Activated T-cell treated with anti-CD3 and anti-CD28 coated beads, Interleukin-2, amount 50 U/mL, for 48 hours (primary cell): ENCODE results near the gene TMEM52B.
"Not testable (repeated sequence)": the region's sequence is repeated elsewhere in the genome, so short reads cannot be mapped to it uniquely, and the experiment has no call there.

Source experiments
- DNase-seq, 2 experiments: peaks; one replicate each; pipeline ENCODE4 v3.0.0-alpha.2; 2020

TMEM52B gene

DNA sequence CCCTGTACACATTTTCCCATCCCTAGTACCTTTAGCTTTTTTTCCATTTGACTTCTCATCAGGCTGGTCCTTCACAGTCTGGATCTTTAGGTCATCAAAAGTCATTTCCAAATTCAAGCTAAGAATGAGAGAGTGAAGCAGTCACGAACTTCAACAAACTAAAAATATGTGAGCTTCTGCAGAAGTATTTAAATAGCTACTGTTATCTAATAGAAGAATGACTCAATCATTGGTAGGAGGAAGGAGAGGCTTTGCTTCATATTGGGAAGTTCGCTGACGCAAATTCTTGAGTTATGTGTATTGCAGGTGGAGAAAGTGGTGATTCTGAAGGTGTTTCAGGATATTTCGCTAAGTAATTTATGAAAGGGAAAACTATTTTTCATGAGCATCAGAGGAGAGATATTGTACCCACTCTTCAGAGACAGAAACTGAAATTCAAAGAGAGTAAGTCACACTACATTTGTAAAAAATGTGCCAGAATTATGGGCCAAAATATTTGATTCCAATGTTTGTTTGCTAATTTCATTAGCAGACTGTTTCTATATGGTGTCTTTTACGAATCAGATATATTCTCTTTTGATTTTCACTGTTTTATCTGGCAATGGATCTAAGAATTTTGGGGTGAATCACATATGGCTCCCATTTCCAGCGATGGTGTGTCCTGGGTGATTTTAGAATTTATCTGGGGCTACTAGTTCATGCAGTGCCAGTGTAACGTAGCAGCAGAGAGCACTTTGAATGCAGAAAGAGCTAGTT is 6.7 kb upstream of the TMEM52B start, which contains the start of gene OLR1:
Gene OLR1, minus strand, starts transcription at position 160 of the 756 bp plus-strand sequence. Its CDS starts 55 bp downstream, at position 105.
- DNase-seq = no peak

- DNase-seq = no peak
These were observed 3.7 kb upstream of the TMEM52B start for GRCh38 chr12:10174986-10175614.

DNA sequence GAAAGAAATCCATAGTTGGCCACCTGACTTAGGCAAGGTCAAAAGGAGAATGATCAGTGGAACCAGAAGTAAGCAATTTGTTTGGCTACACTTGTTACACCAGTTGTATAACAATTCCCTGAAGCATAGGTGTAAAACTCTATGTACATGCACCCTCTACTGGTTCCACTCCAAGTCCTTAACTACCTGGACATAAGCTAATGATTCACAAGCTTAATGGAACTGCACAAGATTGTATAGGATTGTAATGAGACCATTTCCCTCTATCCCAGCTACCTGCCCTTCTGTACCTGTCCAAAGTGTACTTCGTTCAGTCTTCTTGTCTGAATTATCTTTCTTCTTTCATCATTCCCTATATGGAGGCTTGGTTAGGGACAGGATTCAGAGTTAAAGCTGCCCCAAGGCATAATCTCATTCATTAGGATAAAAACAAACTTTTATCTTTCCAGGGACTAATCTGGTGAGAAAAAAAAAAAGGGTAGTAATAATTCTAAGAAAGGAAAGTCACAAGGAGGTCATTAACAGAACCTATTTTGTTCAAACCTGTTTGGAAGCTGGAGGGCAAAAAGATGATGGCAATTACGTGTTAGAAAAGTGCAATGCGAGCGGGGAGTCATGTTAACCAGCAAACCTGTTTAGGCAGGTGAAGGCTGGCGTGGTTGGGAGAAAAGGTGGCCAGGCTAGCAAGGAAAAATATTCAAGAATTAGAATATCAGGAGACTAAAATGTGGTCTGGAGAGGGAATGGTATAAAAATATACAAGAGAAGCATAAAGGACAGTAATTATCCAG is 2.8 kb upstream of the TMEM52B start:
- no peak for DNase-seq

DNA sequence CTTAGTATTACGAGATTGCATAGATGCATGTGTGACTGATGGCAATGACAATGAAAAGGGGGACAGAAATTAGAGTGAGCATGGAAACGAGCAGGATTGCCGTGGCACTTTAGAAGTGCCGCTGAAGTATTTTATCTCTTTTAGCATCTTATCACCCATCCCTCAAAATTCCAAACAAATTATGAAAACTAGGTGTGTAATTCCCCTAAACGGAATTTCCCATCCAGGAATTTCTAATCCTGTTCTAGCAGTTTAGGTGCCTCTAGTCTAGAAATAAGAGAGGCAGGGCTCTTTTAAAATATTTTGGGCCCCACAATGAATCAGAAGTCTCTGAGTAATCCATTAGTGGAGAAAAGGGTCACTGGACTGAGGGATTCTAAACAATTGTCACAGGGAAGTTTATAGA is 947 bp downstream of the TMEM52B start:
- DNase-seq = no peak

DNA sequence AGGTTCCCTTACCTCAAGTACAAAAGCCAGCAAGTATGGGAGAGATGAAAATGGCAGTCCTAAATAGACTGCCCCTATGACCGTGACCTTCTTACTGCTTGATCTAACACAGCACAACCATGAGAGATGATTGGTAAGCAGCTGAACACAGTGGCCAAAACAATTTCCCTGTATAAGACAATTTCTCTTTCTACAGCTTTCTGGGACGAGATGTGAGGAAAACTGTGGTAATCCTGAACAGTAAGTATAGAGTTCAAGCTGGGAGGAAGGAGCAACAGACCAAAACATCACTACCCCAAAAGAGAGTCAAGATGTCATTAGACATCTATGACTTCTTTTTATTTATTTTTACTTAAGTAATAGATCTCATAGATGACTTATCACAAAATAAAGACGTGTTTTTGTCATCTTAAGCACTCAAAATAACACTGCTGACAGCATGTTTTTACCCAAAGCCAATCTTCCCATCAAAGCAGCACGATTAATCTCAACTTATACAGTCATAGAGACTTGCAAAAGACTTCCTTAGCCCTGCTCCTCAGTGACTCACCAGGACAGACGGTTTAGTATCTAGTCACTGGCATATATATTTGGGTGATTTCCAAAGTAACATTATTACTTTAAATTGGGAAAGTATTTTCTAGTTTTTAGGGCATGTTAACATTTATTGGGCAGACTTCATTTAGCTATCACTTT is 3.7 kb downstream of the TMEM52B start:
- no peak for DNase-seq

- DNase-seq = no peak
These were observed 5.5 kb downstream of the TMEM52B start for GRCh38 chr12:10184261-10184843.

DNA sequence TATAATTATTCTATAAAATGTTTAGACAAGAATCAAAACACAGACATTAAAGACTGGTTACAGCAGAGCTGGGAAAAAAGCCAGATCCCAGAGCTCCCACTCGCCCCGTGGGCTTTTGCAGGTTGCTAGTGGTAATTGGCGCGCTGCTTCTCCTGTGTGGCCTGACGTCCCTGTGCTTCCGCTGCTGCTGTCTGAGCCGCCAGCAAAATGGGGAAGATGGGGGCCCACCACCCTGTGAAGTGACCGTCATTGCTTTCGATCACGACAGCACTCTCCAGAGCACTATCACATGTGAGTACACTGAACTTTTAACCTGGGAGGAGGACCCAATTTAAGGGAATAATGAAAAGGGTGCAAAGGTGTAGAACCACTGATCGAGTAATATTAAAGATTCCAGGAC is 7.5 kb downstream of the TMEM52B start:
- DNase-seq = no peak

- not testable (repeated sequence) for DNase-seq
These were observed 8.1 kb downstream of the TMEM52B start for GRCh38 chr12:10186958-10187357.

- DNase-seq = no peak
These were observed 10.8 kb downstream of the TMEM52B start for GRCh38 chr12:10189653-10190052.

DNA sequence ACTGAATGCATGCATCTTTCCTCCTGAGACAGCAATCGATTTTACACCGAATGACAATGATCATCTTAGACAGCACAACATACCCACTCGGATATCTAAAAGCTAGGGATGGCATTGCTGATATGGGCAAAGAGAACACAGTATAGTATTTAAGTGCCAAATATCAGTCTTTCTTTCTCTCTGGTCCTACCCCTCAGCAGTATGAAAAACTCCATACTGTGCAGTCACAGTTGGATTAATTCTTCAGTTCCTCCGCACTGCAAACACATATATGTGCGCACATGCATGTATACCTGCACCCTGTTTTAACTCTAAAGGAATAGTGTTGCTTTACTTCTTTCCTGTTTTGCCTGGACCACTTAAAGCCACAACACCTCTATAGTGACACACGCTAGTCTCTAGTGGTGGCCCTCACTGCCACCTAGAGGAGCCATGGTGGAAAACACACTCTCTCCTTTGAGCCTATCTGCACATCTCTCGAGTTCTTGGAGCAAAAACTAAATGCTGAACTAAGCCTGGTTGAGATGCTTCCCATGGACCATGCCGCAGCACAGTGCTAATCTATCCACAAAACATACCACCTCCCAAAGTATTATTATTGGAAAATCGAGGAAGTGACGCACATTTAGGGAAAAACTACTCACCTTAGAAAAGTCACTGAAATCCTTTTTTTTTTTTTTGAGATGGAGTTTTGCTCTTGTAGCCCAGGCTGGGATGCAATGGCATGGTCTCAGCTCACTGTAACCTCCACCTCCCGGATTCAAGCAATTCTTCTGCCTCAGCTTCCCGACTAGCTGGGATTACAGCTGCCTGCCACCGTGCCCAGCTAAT is 11.9 kb downstream of the TMEM52B start:
- DNase-seq = peak; percentile 55 to 65

- DNase-seq = no peak
These were observed 13.0 kb downstream of the TMEM52B start for GRCh38 chr12:10191865-10192264.

- no peak for DNase-seq
These were observed 15.4 kb downstream of the TMEM52B start for GRCh38 chr12:10194160-10194670.

- no peak for DNase-seq
These were observed 17.4 kb downstream of the TMEM52B start for GRCh38 chr12:10196210-10196609.

- no peak for DNase-seq
These were observed 19.0 kb downstream of the TMEM52B start for GRCh38 chr12:10197879-10198278.

GRCh38 chr12:10204495-10204894 is 25.7 kb downstream of the TMEM52B start:
- not testable (repeated sequence) for DNase-seq

- DNase-seq = no peak
These were observed 26.5 kb downstream of the TMEM52B start for GRCh38 chr12:10205220-10205807.

GRCh38 chr12:10207136-10207535 is 28.3 kb downstream of the TMEM52B start:
- no peak for DNase-seq

GRCh38 chr12:10210225-10210624 is 31.4 kb downstream of the TMEM52B start:
- DNase-seq = no peak

GRCh38 chr12:10211101-10211939 is 32.5 kb downstream of the TMEM52B start:
- DNase-seq = no peak
